HG03342 (cell line): Measurements from ENCODE around the gene GOLGA6D.
"Not testable (repeated sequence)": the region's sequence is repeated elsewhere in the genome, so short reads cannot be mapped to it uniquely, and the experiment has no call there.

Experiments used
- ATAC-seq: cut with Tn5 transposase; IDR thresholded peaks from one replicate; pipeline ENCODE4 v1.9.1; 2021; ENCODE audit warnings: mild to moderate bottlenecking, moderate library complexity; ENCODE audit not compliant: unreplicated experiment

GOLGA6D gene

GRCh38 chr15:75332093-75332492 is 49.5 kb downstream of the GOLGA6D start:
- not testable (repeated sequence) for ATAC-seq

DNA sequence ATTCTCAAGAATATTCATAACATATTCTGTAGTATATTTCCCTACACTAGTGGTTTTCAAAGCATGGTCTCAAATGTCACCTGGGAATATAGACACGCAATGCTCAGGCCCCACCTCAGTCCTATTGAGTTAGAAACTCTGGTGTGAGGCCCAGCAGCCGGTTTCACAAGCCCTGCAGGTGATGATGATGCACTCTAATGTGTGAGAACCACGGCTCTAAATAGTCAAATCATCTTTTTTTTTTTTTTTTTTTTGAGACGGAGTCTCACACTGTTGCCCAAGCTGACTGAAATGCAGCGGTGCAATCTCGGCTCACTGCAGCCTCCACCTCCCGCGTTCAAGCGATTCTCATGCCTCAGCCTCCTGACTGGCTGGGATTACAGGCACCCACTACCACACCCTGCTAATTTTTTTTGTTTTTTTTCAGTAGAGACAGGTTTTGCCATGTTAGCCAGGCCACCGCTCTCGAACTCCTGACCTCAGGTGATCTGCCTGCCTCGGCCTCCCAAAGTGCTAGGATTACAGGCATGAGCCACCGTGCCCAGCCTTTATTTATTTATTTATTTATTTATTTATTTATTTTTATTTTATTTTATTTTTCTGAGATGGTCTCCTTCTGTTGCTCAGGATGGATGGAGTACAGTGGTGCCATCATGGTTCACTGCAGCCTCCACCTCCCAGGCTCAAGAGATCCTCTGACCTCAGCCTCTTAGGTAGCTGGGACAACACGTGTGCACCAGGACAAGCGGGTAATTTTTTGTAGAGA is 51.2 kb downstream of the GOLGA6D start:
- ATAC-seq: not testable (repeated sequence)

GRCh38 chr15:75335313-75335704 is 52.7 kb downstream of the GOLGA6D start:
- no peak for ATAC-seq

- ATAC-seq: peak; percentile 59
These were observed 53.2 kb downstream of the GOLGA6D start, which contains the start of gene COMMD4 for GRCh38 chr15:75335705-75336355. TSS of gene COMMD4 (plus strand) at chr15:75336063. CDS start at chr15:75336090, 27 bp downstream.

DNA sequence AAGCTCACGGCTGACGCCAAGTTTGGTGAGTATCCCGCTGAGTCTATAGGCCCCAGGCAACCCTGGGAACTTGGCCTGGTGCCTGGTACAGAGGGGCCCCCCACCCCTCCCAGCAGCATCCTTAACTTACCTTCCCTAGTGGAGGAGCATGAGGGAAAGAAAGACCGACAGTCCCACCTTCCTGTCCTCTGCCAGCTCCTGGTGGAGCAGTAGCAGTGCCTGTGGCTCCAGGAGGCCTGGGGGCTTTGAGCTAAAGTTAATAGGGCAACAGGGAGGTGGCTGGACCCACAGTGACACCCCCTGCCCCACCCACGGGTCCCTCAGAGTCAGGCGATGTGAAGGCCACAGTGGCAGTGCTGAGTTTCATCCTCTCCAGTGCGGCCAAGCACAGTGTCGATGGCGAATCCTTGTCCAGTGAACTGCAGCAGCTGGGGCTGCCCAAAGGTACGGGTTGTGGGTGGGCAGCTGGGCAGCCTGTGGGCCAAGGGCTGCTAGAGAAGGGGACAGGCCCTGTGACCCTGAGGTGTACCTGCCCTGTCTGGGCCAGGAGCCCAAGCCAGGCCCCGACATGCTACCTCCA is 56.1 kb downstream of the GOLGA6D start:
- no peak for ATAC-seq

GRCh38 chr15:75339531-75340240 is 57.1 kb downstream of the GOLGA6D start:
- ATAC-seq: no peak

DNA sequence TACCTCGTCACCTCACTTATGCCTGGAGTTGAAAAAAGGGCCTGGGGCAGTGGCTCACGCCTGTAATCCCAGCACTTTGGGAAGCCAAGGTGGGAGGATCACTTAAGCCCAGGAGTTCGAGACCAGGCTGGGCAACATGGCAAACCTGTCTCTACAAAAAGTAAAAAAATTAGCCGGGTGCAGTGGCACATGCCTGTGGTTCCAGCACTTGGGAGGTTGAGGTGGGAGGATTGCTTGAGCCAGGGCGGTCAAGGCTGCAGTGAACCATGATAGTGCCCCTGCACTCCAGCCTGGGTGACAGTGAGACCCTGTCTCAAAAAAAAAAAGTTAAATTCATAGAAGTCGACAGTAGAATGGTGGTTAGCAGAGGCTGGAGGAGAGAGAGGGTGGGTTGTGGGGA is 59.6 kb downstream of the GOLGA6D start:
- no peak for ATAC-seq

DNA sequence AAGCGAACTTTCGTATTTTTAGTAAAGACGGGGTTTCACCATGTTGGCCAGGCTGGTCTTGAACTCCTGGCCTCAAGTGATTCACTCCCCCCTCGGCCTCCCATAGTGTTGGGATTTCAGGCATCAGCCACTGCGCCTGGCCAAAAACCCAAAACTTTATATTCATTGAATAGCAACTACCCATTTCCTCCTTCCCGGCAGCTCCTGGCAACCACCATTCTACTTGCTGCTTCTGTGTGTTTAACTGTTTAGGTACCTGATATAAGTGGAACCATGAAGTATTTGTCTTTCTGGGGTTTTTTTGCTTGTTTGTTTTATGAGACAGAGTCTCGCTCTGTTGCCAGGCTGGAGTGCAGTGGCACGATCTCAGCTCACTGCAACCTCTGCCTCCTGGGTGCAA is 61.3 kb downstream of the GOLGA6D start:
- ATAC-seq: not testable (repeated sequence)
